ENCODE measurements around the gene UTS2.

GRCh38 chr1:7868070-7868780 lies 15.4 kb upstream of the UTS2 start:
- TF ChIP-seq CTCF (IDR thresholded peaks at IDR 0.05; ENCODE audit: low read length), result no peak
- no peak for TF ChIP-seq EZH2 (IDR thresholded peaks at IDR 0.05; ENCODE audit: borderline replicate concordance, low read length)

All from OCI-LY1 (cell line).